Measurements from ENCODE around the gene SMARCC1.

SMARCC1 gene

DNA sequence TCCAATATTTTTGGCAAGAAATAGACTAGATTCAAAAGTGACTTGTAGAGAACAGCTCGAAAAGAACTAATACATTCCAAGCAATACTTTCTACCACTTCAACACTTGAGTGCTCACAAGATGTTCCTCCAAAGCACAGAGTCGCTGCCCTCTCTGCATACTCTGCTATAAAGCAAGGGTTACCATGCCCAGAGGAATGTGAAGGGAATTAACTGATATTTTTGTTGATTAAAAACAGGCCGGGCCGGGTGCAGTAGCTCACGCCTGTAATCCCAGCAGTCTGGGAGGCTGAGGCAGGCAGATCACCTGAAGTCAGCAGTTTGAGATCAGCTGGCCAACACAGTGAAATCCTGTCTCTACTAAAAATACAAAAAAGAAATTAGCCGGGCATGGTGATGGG lies 145.5 kb downstream of the SMARCC1 start:
- no peak for DNase-seq (ENCODE audit: low spot score)

GRCh38 chr3:47635536-47635935 lies 146.2 kb downstream of the SMARCC1 start:
- DNase-seq (ENCODE audit: low spot score), result no peak

DNA sequence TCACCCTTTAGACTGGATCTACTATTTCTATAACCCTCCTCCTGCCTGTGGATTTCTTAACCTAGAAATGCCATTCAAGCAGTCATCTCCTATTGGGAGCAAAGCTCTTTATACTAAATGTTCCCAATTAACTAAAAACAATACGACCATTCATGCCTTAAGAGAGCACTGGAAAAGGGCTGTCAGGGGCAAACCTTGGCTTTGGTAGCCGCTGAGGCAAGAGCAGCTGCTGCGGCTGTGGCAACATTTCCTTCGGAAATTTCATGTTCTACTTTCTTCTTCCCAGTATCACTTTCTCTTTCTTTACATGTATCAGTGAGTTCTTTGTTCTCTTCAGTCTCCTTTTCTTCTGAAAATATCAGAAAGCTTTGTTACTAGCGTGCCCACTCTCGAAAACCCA lies 146.7 kb downstream of the SMARCC1 start:
- no peak for DNase-seq (ENCODE audit: low spot score)

- no peak for DNase-seq (ENCODE audit: low spot score)
These were observed 150.9 kb downstream of the SMARCC1 start for GRCh38 chr3:47630810-47631209.

DNA sequence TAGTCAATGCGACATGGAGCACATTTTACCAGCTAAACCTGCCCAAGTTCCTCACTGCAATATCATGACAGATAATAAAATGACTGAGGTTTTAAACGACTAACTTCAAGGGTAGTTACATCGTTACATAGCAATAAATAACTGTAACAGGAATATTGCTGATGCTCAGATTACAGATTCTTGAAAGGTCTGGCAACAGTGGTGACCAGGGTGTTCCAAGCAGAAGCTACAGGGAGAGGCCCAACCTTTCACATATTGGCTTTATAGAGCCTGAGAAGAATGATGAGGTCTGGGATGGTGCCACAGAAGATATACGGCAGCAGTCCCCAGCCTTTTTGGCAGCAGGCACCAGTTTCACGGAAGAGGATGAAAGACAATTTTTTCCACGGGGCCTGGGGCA lies 151.9 kb downstream of the SMARCC1 start:
- no peak for DNase-seq (ENCODE audit: low spot score)

DNA sequence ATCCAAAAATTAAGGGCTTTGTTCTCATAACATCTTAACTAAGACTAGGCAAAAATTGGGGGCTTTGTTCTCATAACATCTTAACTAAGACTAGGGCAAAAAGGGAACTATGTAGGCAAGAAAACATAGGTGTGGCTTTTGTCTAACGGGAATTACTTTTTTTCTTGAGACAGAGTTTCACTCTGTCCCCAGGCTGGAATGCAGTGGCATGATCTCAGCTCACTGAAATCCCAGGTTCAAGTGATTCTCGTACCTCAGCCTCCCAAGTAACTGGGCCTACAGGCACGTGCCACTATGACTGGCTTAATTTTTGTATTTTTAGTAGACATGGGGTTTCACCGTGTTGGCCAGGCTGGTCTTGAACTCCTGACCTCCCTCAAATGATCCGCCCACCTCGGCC lies 153.3 kb downstream of the SMARCC1 start:
- DNase-seq (ENCODE audit: low spot score), result no peak

- DNase-seq (ENCODE audit: low spot score), result no peak
These were observed 158.8 kb downstream of the SMARCC1 start for GRCh38 chr3:47622671-47623461.

DNA sequence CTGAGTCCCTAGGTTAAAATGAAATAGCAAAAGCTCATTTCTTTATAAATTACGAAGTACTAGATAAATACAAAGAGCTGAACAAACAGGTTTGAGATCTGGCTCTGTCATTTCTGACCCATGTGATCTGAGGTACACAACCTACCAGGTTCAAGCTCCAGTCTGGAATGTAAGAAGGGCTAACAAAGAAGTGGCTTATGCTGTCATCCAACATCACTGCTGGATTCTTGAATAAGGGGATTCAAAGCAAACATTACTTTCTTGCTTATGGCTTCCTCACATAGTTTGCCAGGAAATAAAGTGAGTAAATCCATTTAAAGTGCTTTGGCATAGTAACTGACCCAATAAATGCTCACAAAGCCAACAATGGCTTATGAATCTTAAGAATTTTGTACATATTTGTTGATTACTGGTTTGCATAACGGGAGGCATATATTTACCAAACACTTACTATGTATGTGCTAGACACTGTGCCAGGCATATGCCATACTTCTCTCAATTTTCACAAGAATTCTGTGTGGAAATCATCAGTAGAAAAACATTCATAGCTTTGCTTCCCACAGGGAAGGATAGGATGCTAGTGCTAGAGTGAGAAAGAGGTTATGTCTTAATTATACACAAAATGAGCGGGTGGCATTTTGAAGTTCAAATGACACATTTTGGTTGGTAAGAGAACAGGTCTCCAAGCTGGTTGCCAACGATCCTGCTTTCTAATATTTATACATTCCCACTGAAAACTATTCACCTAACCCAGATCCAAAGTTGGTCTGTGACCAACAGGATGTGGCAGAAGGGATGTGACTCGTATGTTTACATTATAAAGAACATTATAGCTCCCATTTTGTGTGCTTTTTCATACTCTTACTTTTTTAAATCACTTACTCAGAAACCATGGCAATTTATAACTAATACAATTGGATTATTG lies 164.3 kb downstream of the SMARCC1 start:
- no peak for DNase-seq (ENCODE audit: low spot score)

- no peak for DNase-seq (ENCODE audit: low spot score)
These were observed 166.9 kb downstream of the SMARCC1 start for GRCh38 chr3:47614788-47615187.

GRCh38 chr3:47613722-47614121 lies 168.0 kb downstream of the SMARCC1 start:
- DNase-seq (ENCODE audit: low spot score), result no peak

GRCh38 chr3:47612879-47613278 lies 168.8 kb downstream of the SMARCC1 start:
- no peak for DNase-seq (ENCODE audit: low spot score)

- no peak for DNase-seq (ENCODE audit: low spot score)
These were observed 169.5 kb downstream of the SMARCC1 start for GRCh38 chr3:47612178-47612577.

DNA sequence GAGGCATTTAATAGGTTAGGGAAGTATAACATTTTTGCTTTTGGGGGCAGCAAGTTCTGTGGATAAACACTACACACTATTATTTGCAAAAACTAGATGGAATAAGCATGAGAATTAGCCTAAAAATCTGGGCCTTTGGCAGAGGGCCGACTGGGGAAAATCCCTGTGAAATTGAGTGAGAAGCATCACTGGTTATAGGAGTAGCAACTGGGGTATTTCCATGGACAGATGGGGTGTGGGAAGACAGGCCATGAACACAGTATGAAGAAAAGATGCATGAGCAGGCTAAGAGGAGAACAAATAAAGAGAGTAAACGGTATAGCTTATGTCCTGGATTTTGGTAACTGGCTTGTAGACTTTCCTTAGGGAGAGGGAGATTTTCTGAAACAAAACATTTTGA lies 170.1 kb downstream of the SMARCC1 start:
- DNase-seq (ENCODE audit: low spot score), result no peak

DNA sequence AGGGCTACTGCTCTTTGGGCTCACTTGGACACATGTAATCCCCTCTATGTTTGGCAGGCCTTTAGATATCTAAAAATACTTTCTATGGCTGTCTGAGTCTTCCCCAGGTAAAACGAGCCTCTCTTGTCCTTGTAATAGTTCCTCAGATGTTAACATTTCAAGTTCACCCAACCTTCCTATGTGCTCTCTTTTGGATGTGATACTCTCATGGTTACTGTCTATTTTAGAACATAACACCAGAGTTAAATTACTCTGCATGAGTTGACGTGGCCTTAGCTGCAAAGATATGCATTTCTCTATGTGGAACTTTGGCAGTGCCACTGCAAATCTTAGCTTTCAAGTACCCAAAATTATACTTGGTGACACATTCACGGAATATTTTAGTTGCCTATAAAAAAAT lies 171.1 kb downstream of the SMARCC1 start:
- no peak for DNase-seq (ENCODE audit: low spot score)

GRCh38 chr3:47607335-47607734 lies 174.4 kb downstream of the SMARCC1 start:
- DNase-seq (ENCODE audit: low spot score), result no peak

- no peak for DNase-seq (ENCODE audit: low spot score)
These were observed 175.5 kb downstream of the SMARCC1 start for GRCh38 chr3:47606165-47606564.

GRCh38 chr3:47605652-47606051 lies 176.0 kb downstream of the SMARCC1 start:
- no peak for DNase-seq (ENCODE audit: low spot score)

- DNase-seq (ENCODE audit: low spot score), result no peak
These were observed 177.5 kb downstream of the SMARCC1 start for GRCh38 chr3:47604145-47604544.

DNA sequence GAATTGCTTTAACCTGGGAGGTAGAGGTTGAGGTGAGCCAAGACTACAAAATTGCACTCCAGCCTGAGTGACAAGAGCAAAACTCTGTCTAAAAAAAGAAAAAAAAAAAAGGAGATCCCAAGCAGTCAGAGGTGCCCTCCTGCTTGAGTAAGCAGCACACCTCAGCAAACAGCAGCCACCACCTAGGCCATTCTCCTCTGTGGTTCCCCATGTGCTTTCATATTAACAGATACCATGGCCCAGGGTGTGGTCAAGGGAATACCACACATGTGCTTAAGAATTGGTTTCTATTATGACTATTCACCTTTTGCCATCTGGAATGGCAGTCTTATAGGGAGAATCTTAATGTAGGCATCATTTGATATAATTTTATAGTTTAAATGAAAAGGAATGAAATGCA lies 178.4 kb downstream of the SMARCC1 start:
- no peak for DNase-seq (ENCODE audit: low spot score)

- DNase-seq (ENCODE audit: low spot score), result no peak
These were observed 180.4 kb downstream of the SMARCC1 start for GRCh38 chr3:47601281-47601680.

- DNase-seq (ENCODE audit: low spot score), result no peak
These were observed 186.9 kb downstream of the SMARCC1 start for GRCh38 chr3:47594792-47595191.

DNA sequence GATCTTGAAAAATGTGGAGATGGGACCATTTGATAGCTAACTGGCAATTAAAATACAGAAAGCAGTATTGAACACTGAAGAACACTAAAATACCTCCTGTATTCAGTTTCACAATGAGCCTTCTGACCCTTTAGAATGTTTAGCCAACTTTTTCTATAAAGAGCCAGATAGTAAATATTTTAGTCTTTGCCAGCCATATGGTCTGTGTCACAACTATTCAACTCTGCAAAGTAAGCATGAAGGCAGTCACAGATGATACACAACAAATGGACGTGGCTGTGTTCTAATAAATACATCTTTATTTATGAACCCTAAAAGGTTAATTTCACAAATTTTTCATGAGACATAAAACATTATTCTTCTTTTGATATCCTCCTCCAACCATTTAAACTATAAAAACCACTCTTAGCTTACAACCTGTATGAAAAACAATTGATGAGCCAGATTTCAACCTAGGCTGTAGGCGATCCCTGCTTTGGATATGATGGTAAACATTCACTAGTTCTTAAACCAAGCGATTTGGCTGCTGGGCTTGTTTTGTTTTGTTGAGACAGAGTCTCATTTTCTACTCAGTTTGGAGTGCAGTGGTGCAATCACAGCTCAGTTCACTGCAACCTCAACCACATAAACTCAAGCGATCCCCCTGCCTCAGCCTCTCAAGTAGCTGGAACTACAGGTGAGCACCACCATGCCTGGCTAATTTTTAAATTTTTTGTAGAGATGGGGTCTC lies 189.5 kb downstream of the SMARCC1 start:
- no peak for DNase-seq (ENCODE audit: low spot score)
